ENCODE measurements around the gene CADM1.

Gene CADM1

GRCh38 chr11:115456019-115456418, 48.2 kb downstream of the CADM1 start:
- no peak overlapping the region for H3K27ac Mint-ChIP-seq
- no peak for DNase-seq
- H3K36me3 Mint-ChIP-seq: no peaks in the 10 kb centered on the region
- H3K9me3 Mint-ChIP-seq: no peaks in the 10 kb centered on the region
- no peak overlapping the region for H3K4me3 Mint-ChIP-seq
- no peak for ATAC-seq (replicated peaks)
- H3K27me3 Mint-ChIP-seq: peaks cover 0 to 4% of the 10 kb centered on the region in 2 donors
- no peaks in the 10 kb centered on the region for H3K4me1 Mint-ChIP-seq

GRCh38 chr11:115455613-115456012, 48.6 kb downstream of the CADM1 start:
- ATAC-seq (replicated peaks): no peak
- Mint-ChIP-seq H3K4me3 (no peak overlapping the region), H3K27ac (no peak overlapping the region), H3K27me3 (peaks cover 0 to 4% of the 10 kb centered on the region in 2 donors), H3K36me3 (no peaks in the 10 kb centered on the region), H3K9me3 (no peaks in the 10 kb centered on the region), H3K4me1 (no peaks in the 10 kb centered on the region)
- no peak for DNase-seq

- H3K9me3 Mint-ChIP-seq: peaks cover 0 to 6% of the 10 kb centered on the region in 2 donors
- no peaks in the 10 kb centered on the region for H3K36me3 Mint-ChIP-seq
- H3K4me1 Mint-ChIP-seq: no peaks in the 10 kb centered on the region
- H3K27ac Mint-ChIP-seq: no peak overlapping the region
- DNase-seq (no peak), ATAC-seq (replicated peaks) (no peak)
- H3K4me3 Mint-ChIP-seq: no peak overlapping the region
- H3K27me3 Mint-ChIP-seq: peaks cover 0 to 4% of the 10 kb centered on the region in 2 donors
Observed at GRCh38 chr11:115454525-115454924, 49.7 kb downstream of the CADM1 start.

GRCh38 chr11:115453693-115454490, 50.3 kb downstream of the CADM1 start:
- Mint-ChIP-seq H3K27me3 (peaks cover 0 to 4% of the 10 kb centered on the region in 2 donors), H3K27ac (no peak overlapping the region), H3K4me1 (no peaks in the 10 kb centered on the region), H3K4me3 (no peak overlapping the region), H3K9me3 (peaks cover 0 to 6% of the 10 kb centered on the region in 2 donors), H3K36me3 (no peaks in the 10 kb centered on the region)
- DNase-seq (no peak), ATAC-seq (replicated peaks) (no peak)

- peaks cover 6 to 15% of the 10 kb centered on the region in 2 donors for H3K9me3 Mint-ChIP-seq
- ATAC-seq (replicated peaks) (no peak), DNase-seq (no peak)
- no peak overlapping the region for H3K4me3 Mint-ChIP-seq
- no peaks in the 10 kb centered on the region for H3K4me1 Mint-ChIP-seq
- H3K27ac Mint-ChIP-seq: no peak overlapping the region
- H3K36me3 Mint-ChIP-seq: no peaks in the 10 kb centered on the region
- peaks cover 0 to 4% of the 10 kb centered on the region in 2 donors for H3K27me3 Mint-ChIP-seq
Observed at GRCh38 chr11:115452241-115452640, 52.0 kb downstream of the CADM1 start.

GRCh38 chr11:115450519-115450918, 53.7 kb downstream of the CADM1 start:
- Mint-ChIP-seq H3K4me1 (no peaks in the 10 kb centered on the region), H3K4me3 (no peak overlapping the region), H3K9me3 (peaks cover 9 to 17% of the 10 kb centered on the region in 2 donors), H3K36me3 (no peaks in the 10 kb centered on the region), H3K27me3 (peaks cover 0 to 4% of the 10 kb centered on the region in 2 donors), H3K27ac (no peak overlapping the region)
- ATAC-seq (replicated peaks) (no peak), DNase-seq (no peak)

GRCh38 chr11:115447273-115447864, 56.8 kb downstream of the CADM1 start:
- no peak overlapping the region for H3K27ac Mint-ChIP-seq
- no peak for ATAC-seq (replicated peaks)
- no peaks in the 10 kb centered on the region for H3K36me3 Mint-ChIP-seq
- H3K4me3 Mint-ChIP-seq: no peak overlapping the region
- H3K4me1 Mint-ChIP-seq: no peaks in the 10 kb centered on the region
- no peak for DNase-seq
- peaks cover 0 to 4% of the 10 kb centered on the region in 2 donors for H3K27me3 Mint-ChIP-seq
- peaks cover 10 to 23% of the 10 kb centered on the region in 2 donors for H3K9me3 Mint-ChIP-seq

- H3K4me3 Mint-ChIP-seq: no peak overlapping the region
- no peak for DNase-seq
- ATAC-seq (replicated peaks): no peak
- no peak overlapping the region for H3K27ac Mint-ChIP-seq
- peaks cover 12 to 23% of the 10 kb centered on the region in 2 donors for H3K9me3 Mint-ChIP-seq
- no peaks in the 10 kb centered on the region for H3K4me1 Mint-ChIP-seq
- no peaks in the 10 kb centered on the region for H3K27me3 Mint-ChIP-seq
- no peaks in the 10 kb centered on the region for H3K36me3 Mint-ChIP-seq
Observed at GRCh38 chr11:115446214-115446613, 58.0 kb downstream of the CADM1 start.

GRCh38 chr11:115444542-115444941, 59.7 kb downstream of the CADM1 start:
- no peak for ATAC-seq (replicated peaks)
- H3K9me3 Mint-ChIP-seq: peaks cover 12 to 17% of the 10 kb centered on the region in 2 donors
- H3K27me3 Mint-ChIP-seq: no peaks in the 10 kb centered on the region
- no peaks in the 10 kb centered on the region for H3K36me3 Mint-ChIP-seq
- DNase-seq: no peak
- no peak overlapping the region for H3K4me3 Mint-ChIP-seq
- H3K27ac Mint-ChIP-seq: no peak overlapping the region
- no peaks in the 10 kb centered on the region for H3K4me1 Mint-ChIP-seq

- H3K4me1 Mint-ChIP-seq: no peaks in the 10 kb centered on the region
- no peaks in the 10 kb centered on the region for H3K27me3 Mint-ChIP-seq
- no peak for DNase-seq
- no peak overlapping the region for H3K27ac Mint-ChIP-seq
- ATAC-seq (replicated peaks): no peak
- peaks cover 3 to 4% of the 10 kb centered on the region in 2 donors for H3K9me3 Mint-ChIP-seq
- H3K36me3 Mint-ChIP-seq: no peaks in the 10 kb centered on the region
- H3K4me3 Mint-ChIP-seq: no peak overlapping the region
Observed at GRCh38 chr11:115439969-115440540, 64.2 kb downstream of the CADM1 start.

- H3K36me3 Mint-ChIP-seq: no peaks in the 10 kb centered on the region
- no peaks in the 10 kb centered on the region for H3K4me1 Mint-ChIP-seq
- peaks cover 0 to 3% of the 10 kb centered on the region in 2 donors for H3K9me3 Mint-ChIP-seq
- no peak for ATAC-seq (replicated peaks)
- no peak for DNase-seq
- H3K27ac Mint-ChIP-seq: no peak overlapping the region
- no peak overlapping the region for H3K4me3 Mint-ChIP-seq
- no peaks in the 10 kb centered on the region for H3K27me3 Mint-ChIP-seq
Observed at GRCh38 chr11:115439385-115439784, 64.8 kb downstream of the CADM1 start.

- Mint-ChIP-seq H3K27ac (no peak overlapping the region), H3K4me3 (no peak overlapping the region), H3K27me3 (no peaks in the 10 kb centered on the region), H3K36me3 (no peaks in the 10 kb centered on the region), H3K9me3 (peaks cover 0 to 3% of the 10 kb centered on the region in 2 donors), H3K4me1 (no peaks in the 10 kb centered on the region)
- DNase-seq (no peak), ATAC-seq (replicated peaks) (no peak)
Observed at GRCh38 chr11:115437902-115438575, 66.2 kb downstream of the CADM1 start.

GRCh38 chr11:115430345-115430744, 73.9 kb downstream of the CADM1 start:
- H3K4me1 Mint-ChIP-seq: no peaks in the 10 kb centered on the region
- ATAC-seq (replicated peaks) (no peak), DNase-seq (no peak)
- no peaks in the 10 kb centered on the region for H3K36me3 Mint-ChIP-seq
- no peak overlapping the region for H3K27ac Mint-ChIP-seq
- no peaks in the 10 kb centered on the region for H3K27me3 Mint-ChIP-seq
- H3K4me3 Mint-ChIP-seq: no peak overlapping the region
- no peaks in the 10 kb centered on the region for H3K9me3 Mint-ChIP-seq

- DNase-seq: no peak
- no peak for ATAC-seq (replicated peaks)
- Mint-ChIP-seq H3K27me3 (no peaks in the 10 kb centered on the region), H3K4me3 (no peak overlapping the region), H3K4me1 (no peaks in the 10 kb centered on the region), H3K36me3 (no peaks in the 10 kb centered on the region), H3K27ac (no peak overlapping the region), H3K9me3 (no peaks in the 10 kb centered on the region)
Observed at GRCh38 chr11:115428306-115428705, 75.9 kb downstream of the CADM1 start.

All from stimulated activated naive B cell treated with anti-CD40 and anti-IgM and Interleukin-4, amounts not matched to agents 10 μg/mL and 1 μg/mL and 100 μg/mL, for 72 hours (primary cell).